HepG2 (cell line): Measurements from ENCODE around the gene CEP76. TPM values are rescaled to one million over a fixed set of nuclear protein-coding genes. Genes with fewer than 3 reads are reported as not detected.

Experiments
- ATAC-seq: fragments of 200-7000 bp; cut with Tn5 transposase; 3 replicates; pipeline ENCODE4 v1.9.1; 2020; ENCODE audit warnings: mild to moderate bottlenecking, moderate library complexity
- BruUV-seq: library from RNA; stranded (reverse); fragments of 400-500 nt; replicated peaks from 2 replicates; lab custom pipeline; 2021; lab: Mats Ljungman, UMichigan
- CTCF ChIA-PET: fragments of 300-600 bp; formaldehyde crosslinking; extraction: SDS; loops from one replicate; lab custom pipeline; 2021; ENCODE audit warnings: low total read pairs, inconsistent platforms, low intra/inter-chr PET ratio; lab: Yijun Ruan, JAX
- POLR2A ChIA-PET: fragments of 350-600 bp; sonication (Branson Sonifier 250); formaldehyde crosslinking; loops from one replicate; lab custom pipeline; 2020; ENCODE audit warnings: antibody characterized with exemption, inconsistent platforms; lab: Yijun Ruan, JAX
- DNase-seq: peaks from one replicate; pipeline ENCODE4 v3.0.0-alpha.2; 2015; ENCODE audit warnings: low spot score
- FAIRE-seq: peaks from 3 replicates; lab custom pipeline; 2011; peaks lifted over from hg19 to GRCh38; lab: Jason Lieb, UNC
- H2AFZ ChIP-seq: one replicate; pipeline ENCODE4 v1.6.1; 2011; ENCODE audit warnings: low read length, inconsistent platforms
- H3K27ac ChIP-seq: fragments of 300-600 bp; 3 replicates; pipeline ENCODE4 v1.8.0; 2011; ENCODE audit warnings: mixed run types, mild to moderate bottlenecking, mixed read lengths, low read length, inconsistent platforms; ENCODE audit not compliant: insufficient read depth; ENCODE audit errors: extremely low read length
- H3K27me3 ChIP-seq, 2 experiments: fragments of 200-600 bp in 1 of 2; 2 replicates in 1 of 2; 3 replicates in 1 of 2; pipeline versions ENCODE4 v1.6.0 to v1.8.0; 2011; ENCODE audit warnings: low read length in 2 of 2, mild to moderate bottlenecking in 2 of 2, moderate library complexity in 2 of 2, inconsistent platforms in 1 of 2; ENCODE audit not compliant: insufficient read depth in 2 of 2, control insufficient read depth in 1 of 2
- H3K36me3 ChIP-seq, 2 experiments: fragments of 200-600 bp in 1 of 2; replicated peaks in 1 of 2; 2 replicates in 1 of 2; 3 replicates in 1 of 2; pipeline versions ENCODE4 v1.5.1 to v1.8.0; 2011; ENCODE audit warnings: low read length in 2 of 2, inconsistent platforms in 1 of 2; ENCODE audit not compliant: insufficient read depth in 2 of 2, control insufficient read depth in 1 of 2
- H3K4me1 ChIP-seq: 2 replicates; pipeline ENCODE4 v1.5.1; 2012; ENCODE audit warnings: low read length, inconsistent platforms; ENCODE audit not compliant: insufficient read depth
- H3K4me2 ChIP-seq: 2 replicates; pipeline ENCODE4 v1.6.0; 2011; ENCODE audit warnings: low read depth, low read length, inconsistent platforms
- H3K4me3 ChIP-seq, 3 experiments: fragments of 200-600 bp in 1 of 3; sonication (generic), shearing (Covaris generic) in 1 of 3; replicated peaks in 1 of 3; 2 replicates each; pipeline ENCODE4 v1.5.1; 2011 to 2016; ENCODE audit warnings: low read length in 3 of 3, inconsistent platforms in 2 of 3, low read depth in 2 of 3, mild to moderate bottlenecking in 2 of 3, control low read depth in 1 of 3, mixed read lengths in 1 of 3; ENCODE audit not compliant: insufficient read depth in 1 of 3
- H3K79me2 ChIP-seq: one replicate; pipeline ENCODE4 v1.6.1; 2011; ENCODE audit warnings: low read length, inconsistent platforms; ENCODE audit not compliant: insufficient read depth
- H3K9ac ChIP-seq: 2 replicates; pipeline ENCODE4 v1.6.0; 2011; ENCODE audit warnings: mild to moderate bottlenecking, low read depth, low read length, inconsistent platforms; ENCODE audit not compliant: insufficient read depth
- H3K9me3 ChIP-seq: 2 replicates; pipeline ENCODE4 v1.5.1; 2012; ENCODE audit warnings: mild to moderate bottlenecking, low read length
- H4K20me1 ChIP-seq: 2 replicates; pipeline ENCODE4 v1.6.0; 2011; ENCODE audit warnings: inconsistent platforms, mild to moderate bottlenecking, low read length, moderate library complexity; ENCODE audit not compliant: insufficient read depth
- CBX1 ChIP-seq: IDR thresholded peaks from one replicate; pipeline ENCODE4 v1.6.1; 2016; ENCODE audit warnings: antibody characterized with exemption, low read depth
- CEBPG ChIP-seq: IDR thresholded peaks from 2 replicates; pipeline ENCODE4 v1.6.1; 2016
- KLF11 ChIP-seq: IDR thresholded peaks from 2 replicates; pipeline ENCODE4 v1.6.1; 2016; ENCODE audit warnings: missing compliant biosample characterization
- KLF6 ChIP-seq: IDR thresholded peaks from 2 replicates; pipeline ENCODE4 v1.8.0; 2016; ENCODE audit warnings: missing biosample characterization, missing genetic modification reagents
- SMARCC2 ChIP-seq: fragments of 450-650 bp; IDR thresholded peaks from 2 replicates; pipeline ENCODE4 v1.6.1; 2017; ENCODE audit warnings: antibody characterized with exemption, mild to moderate bottlenecking
- ZBED4 ChIP-seq: sonication (generic); formaldehyde crosslinking; IDR thresholded peaks from 2 replicates; pipeline ENCODE4 v1.4.0; 2020; ENCODE audit warnings: missing genetic modification reagents, borderline replicate concordance
- ZBTB42 ChIP-seq: sonication (generic); formaldehyde crosslinking; IDR thresholded peaks from 2 replicates; pipeline ENCODE4 v1.5.0; 2020; ENCODE audit warnings: mild to moderate bottlenecking, missing genetic modification reagents
- ZNF326 ChIP-seq: sonication (generic); formaldehyde crosslinking; IDR thresholded peaks from 2 replicates; pipeline ENCODE4 v1.4.0; 2020; ENCODE audit warnings: missing genetic modification reagents, borderline replicate concordance
- ZNF781 ChIP-seq: sonication (generic); formaldehyde crosslinking; IDR thresholded peaks from 2 replicates; pipeline ENCODE4 v1.5.1; 2020; ENCODE audit warnings: borderline replicate concordance, mild to moderate bottlenecking, missing genetic modification reagents; ENCODE audit errors: not compliant biosample characterization
- ZSCAN30 ChIP-seq: sonication (generic); formaldehyde crosslinking; IDR thresholded peaks from 2 replicates; pipeline ENCODE4 v1.5.0; 2020; ENCODE audit warnings: mild to moderate bottlenecking, missing genetic modification reagents
- WGBS: methylation state at CpG from one replicate; pipeline ENCODE4 v1.1.6; 2017; ENCODE audit warnings: low lambda C conversion rate; 5-methylcytosine and 5-hydroxymethylcytosine counted together
- in situ Hi-C: cut with HindIII; loops from 2 replicates; pipeline ENCODE4 v1.10.0; 2017; ENCODE audit warnings: low pct_unique_long_range_greater_than_20kb; ENCODE audit not compliant: extremely low pct_ligation_motif_present
- intact Hi-C: fragments of 100-400 bp; cut with micrococcal nuclease; formaldehyde crosslinking; loops from one replicate; pipeline ENCODE4 v1.10.0; 2022; ENCODE audit not compliant: unreplicated experiment
- polyA plus RNA-seq, 8 experiments: library from polyadenylated mRNA; depleted of rRNA in 3 of 8; stranded (reverse) in 7 of 8; unstranded in 1 of 8; fragments of >200 nt; fragmentation: Illumina TruSeq in 4 of 8; extraction: Trizol in 4 of 8; gene quantifications; 2 replicates each; pipeline versions ENCODE4 v1.2.1 to v1.2.3, GENCODE V29; 2011 to 2016; ENCODE audit warnings: low read depth in 4 of 8, missing spikeins in 1 of 8, mixed read lengths in 1 of 8; ENCODE audit not compliant: insufficient read depth in 1 of 8
- total RNA-seq, 5 experiments: library from RNA; depleted of rRNA; stranded (reverse); fragments of >200 nt; fragmentation: Illumina TruSeq; extraction: Trizol; gene quantifications; 2 replicates each; pipeline ENCODE4 v1.2.3, GENCODE V29; 2016; ENCODE audit warnings: low read depth in 1 of 5

Gene CEP76
- total and polyA plus RNA-seq, 2 of the 13 experiments (the other 11 are each of a cell fraction or from before 2014, with no cell fraction given) = 13.9 to 15.1 TPM

GRCh38 chr18:12679183-12679786 lies 23.2 kb downstream of the CEP76 start:
- Histone ChIP-seq H3K4me2 (no peak overlapping the region), H4K20me1 (no peaks in the 10 kb centered on the region), H3K27me3 (no peaks in the 10 kb centered on the region), H2AFZ (no peak overlapping the region), H3K4me1 (no peaks in the 10 kb centered on the region), H3K27ac (no peak overlapping the region), H3K9me3 (no peaks in the 10 kb centered on the region), H3K9ac (no peak overlapping the region), H3K79me2 (no peaks in the 10 kb centered on the region), H3K4me3 (no peak overlapping the region), H3K36me3 (peaks cover 10 to 29% of the 10 kb centered on the region in 2 experiments)
- ATAC-seq (no peak), FAIRE-seq (no peak), DNase-seq (no peak)
- no TSS peak for BruUV-seq
- in situ Hi-C loops (no loop called here), intact Hi-C loops (no loop called here)
- 88% methylated on average over 8 of the region's 8 CpGs for WGBS
- ChIA-PET CTCF (no interaction called here), POLR2A (no interaction called here)
- no peak for TF ChIP-seq CEBPG
- no peak for TF ChIP-seq ZBED4 (CRISPR knock-in tag)
- TF ChIP-seq ZNF326 (CRISPR knock-in tag) = no peak
- TF ChIP-seq KLF11 = no peak
- no peak for TF ChIP-seq CBX1
- TF ChIP-seq SMARCC2 = no peak
- no peak for TF ChIP-seq ZNF781
- no peak for TF ChIP-seq ZSCAN30 (CRISPR knock-in tag)
- TF ChIP-seq KLF6 = no peak
- no peak for TF ChIP-seq ZBTB42 (CRISPR knock-in tag)
